H9 (cell line): ENCODE data around the gene OR2S2. TPM values are rescaled to one million over a fixed set of nuclear protein-coding genes. Genes with fewer than 3 reads are reported as not detected.

ENCODE experiments used
- DNase-seq: peaks from one replicate; pipeline ENCODE4 v3.0.0-alpha.2; 2017
- H2AFZ ChIP-seq: one replicate; pipeline ENCODE4 v1.6.1; 2013; ENCODE audit warnings: mild to moderate bottlenecking, low read length, control low read depth, moderate library complexity
- H2AK5ac ChIP-seq: 2 replicates; pipeline ENCODE4 v1.6.1; 2013; ENCODE audit warnings: low read length, control low read depth, mixed read lengths; ENCODE audit not compliant: insufficient read length
- H2BK120ac ChIP-seq: one replicate; pipeline ENCODE4 v1.6.1; 2013; ENCODE audit warnings: low read depth, mild to moderate bottlenecking, low read length, control low read depth, inconsistent platforms; ENCODE audit not compliant: poor library complexity, severe bottlenecking
- H2BK12ac ChIP-seq: 2 replicates; pipeline ENCODE4 v1.6.1; 2013; ENCODE audit warnings: low read length, control low read depth, mixed read lengths, low read depth; ENCODE audit not compliant: insufficient read length
- H2BK15ac ChIP-seq: 2 replicates; pipeline ENCODE4 v1.6.1; 2013; ENCODE audit warnings: low read depth, low read length, control low read depth
- H2BK20ac ChIP-seq: one replicate; pipeline ENCODE4 v1.6.1; 2013; ENCODE audit warnings: low read depth, mild to moderate bottlenecking, low read length, control low read depth, inconsistent platforms; ENCODE audit not compliant: poor library complexity, severe bottlenecking
- H2BK5ac ChIP-seq: 2 replicates; pipeline ENCODE4 v1.6.1; 2013; ENCODE audit warnings: low read length, control low read depth, mixed read lengths; ENCODE audit not compliant: insufficient read length
- H3K14ac ChIP-seq: 2 replicates; pipeline ENCODE4 v1.6.1; 2013; ENCODE audit warnings: low read length, control low read depth; ENCODE audit not compliant: insufficient read depth
- H3K18ac ChIP-seq: 2 replicates; pipeline ENCODE4 v1.6.1; 2013; ENCODE audit warnings: low read depth, mild to moderate bottlenecking, mixed read lengths, low read length, control low read depth; ENCODE audit not compliant: insufficient read length
- H3K23ac ChIP-seq: 2 replicates; pipeline ENCODE4 v1.6.1; 2013; ENCODE audit warnings: low read length, control low read depth, mixed read lengths, low read depth; ENCODE audit not compliant: insufficient read length
- H3K23me2 ChIP-seq: 2 replicates; pipeline ENCODE4 v1.6.1; 2013; ENCODE audit warnings: low read depth, mild to moderate bottlenecking, mixed read lengths, low read length, control low read depth; ENCODE audit not compliant: insufficient read length, poor library complexity, severe bottlenecking
- H3K27ac ChIP-seq: 2 replicates; pipeline ENCODE4 v1.5.1; 2013; ENCODE audit warnings: low read length, control low read depth, mixed read lengths, low read depth; ENCODE audit not compliant: insufficient read length
- H3K27me3 ChIP-seq: 2 replicates; pipeline ENCODE4 v1.6.1; 2013; ENCODE audit warnings: low read length, control low read depth, inconsistent platforms; ENCODE audit not compliant: insufficient read depth
- H3K4ac ChIP-seq: 2 replicates; pipeline ENCODE4 v1.6.1; 2013; ENCODE audit warnings: low read depth, mild to moderate bottlenecking, control low read depth, inconsistent platforms, low read length, moderate library complexity
- H3K4me1 ChIP-seq: 2 replicates; pipeline ENCODE4 v1.6.1; 2013; ENCODE audit warnings: low read length, control low read depth, inconsistent platforms; ENCODE audit not compliant: insufficient read depth
- H3K4me2 ChIP-seq: 2 replicates; pipeline ENCODE4 v1.6.1; 2013; ENCODE audit warnings: low read length, control low read depth, mixed read lengths; ENCODE audit not compliant: insufficient read length, insufficient read depth
- H3K56ac ChIP-seq: 2 replicates; pipeline ENCODE4 v1.6.1; 2013; ENCODE audit warnings: low read depth, mild to moderate bottlenecking, mixed read lengths, low read length, control low read depth; ENCODE audit not compliant: insufficient read length
- H3K79me1 ChIP-seq: 2 replicates; pipeline ENCODE4 v1.6.1; 2013; ENCODE audit warnings: low read depth, mild to moderate bottlenecking, moderate library complexity, low read length, control low read depth, inconsistent platforms; ENCODE audit not compliant: insufficient read depth, poor library complexity, severe bottlenecking
- H3K79me2 ChIP-seq: 2 replicates; pipeline ENCODE4 v1.6.1; 2013; ENCODE audit warnings: low read length, control low read depth, inconsistent platforms; ENCODE audit not compliant: insufficient read depth
- H3K9ac ChIP-seq: 2 replicates; pipeline ENCODE4 v1.6.1; 2013; ENCODE audit warnings: low read length, control low read depth, mixed read lengths; ENCODE audit not compliant: insufficient read length; ENCODE audit errors: extremely low read depth
- H3K9me3 ChIP-seq: one replicate; pipeline ENCODE4 v1.6.1; 2013; ENCODE audit warnings: low read depth, low read length, inconsistent platforms; ENCODE audit not compliant: control insufficient read depth
- H3T11ph ChIP-seq: one replicate; pipeline ENCODE4 v1.6.1; 2013; ENCODE audit warnings: mild to moderate bottlenecking, low read length, control low read depth, inconsistent platforms
- H4K20me1 ChIP-seq: one replicate; pipeline ENCODE4 v1.6.1; 2013; ENCODE audit not compliant: control insufficient read depth, insufficient read length, insufficient read depth
- H4K5ac ChIP-seq: 2 replicates; pipeline ENCODE4 v1.6.1; 2013; ENCODE audit warnings: low read depth, mild to moderate bottlenecking, mixed read lengths, low read length, control low read depth; ENCODE audit not compliant: insufficient read length
- H4K8ac ChIP-seq: replicated peaks from 2 replicates; pipeline ENCODE4 v1.6.1; 2013; ENCODE audit warnings: low read length, control low read depth, mixed read lengths, low read depth; ENCODE audit not compliant: insufficient read length
- H4K91ac ChIP-seq: 2 replicates; pipeline ENCODE4 v1.6.1; 2013; ENCODE audit warnings: low read depth, mild to moderate bottlenecking, moderate library complexity, mixed read lengths, low read length, control low read depth; ENCODE audit not compliant: insufficient read length
- H3K27ac Mint-ChIP-seq, 3 experiments: 2 replicates in 2 of 3; 3 replicates in 1 of 3; pipeline ENCODE4 v1.8.0; 2020 to 2021; ENCODE audit warnings: mixed read lengths in 3 of 3, mild to moderate bottlenecking in 1 of 3, moderate library complexity in 1 of 3
- H3K27me3 Mint-ChIP-seq: 2 replicates; pipeline ENCODE4 v1.8.0; 2021; ENCODE audit warnings: low read depth, mild to moderate bottlenecking, moderate library complexity, mixed read lengths
- H3K36me3 Mint-ChIP-seq, 3 experiments: 2 replicates in 2 of 3; 3 replicates in 1 of 3; pipeline ENCODE4 v1.8.0; 2020 to 2021; ENCODE audit warnings: low read depth in 3 of 3, mixed read lengths in 3 of 3; ENCODE audit not compliant: insufficient read depth in 1 of 3
- H3K4me1 Mint-ChIP-seq, 2 experiments: 2 replicates each; pipeline ENCODE4 v1.8.0; 2020; ENCODE audit warnings: mixed read lengths in 2 of 2
- H3K4me3 Mint-ChIP-seq, 2 experiments: 2 replicates in 1 of 2; 3 replicates in 1 of 2; pipeline ENCODE4 v1.8.0; 2020 to 2021; ENCODE audit warnings: mild to moderate bottlenecking in 2 of 2, mixed read lengths in 2 of 2, moderate library complexity in 1 of 2
- H3K9me3 Mint-ChIP-seq, 2 experiments: 2 replicates in 1 of 2; 3 replicates in 1 of 2; pipeline ENCODE4 v1.8.0; 2020; ENCODE audit warnings: mild to moderate bottlenecking in 2 of 2, mixed read lengths in 2 of 2, moderate library complexity in 1 of 2
- CTCF ChIP-seq: fragments of 200-600 bp; sonication (generic); conservative IDR thresholded peaks from 3 replicates; pipeline ENCODE4 v1.8.0; 2021; ENCODE audit warnings: antibody characterized with exemption, mild to moderate bottlenecking
- WGBS: extraction: QIAGEN DNeasy Blood & Tissue Kit; methylation state at CpG from one replicate; pipeline ENCODE4 v1.1.7; 2013; ENCODE audit warnings: missing lambda C conversion rate, low lambda C conversion rate, mixed read lengths; ENCODE audit not compliant: insufficient read length; ENCODE audit errors: extremely low coverage; 5-methylcytosine and 5-hydroxymethylcytosine counted together
- total RNA-seq: library from RNA; stranded (reverse); gene quantifications from 2 replicates; pipeline ENCODE4 v1.2.1, GENCODE V29; 2021

OR2S2 gene
- total RNA-seq, 1 experiment from 2014 or later = not detected

- Histone ChIP-seq H2AK5ac (no peak overlapping the region), H3K9me3 (no peaks in the 10 kb centered on the region), H4K8ac (no peak overlapping the region), H3K4me2 (no peak overlapping the region), H3K4me1 (no peaks in the 10 kb centered on the region; the same call in 1 of the 2 replicates), H4K20me1 (no peaks in the 10 kb centered on the region), H3K4ac (no peak overlapping the region), H3K23me2 (no peaks in the 10 kb centered on the region), H3K56ac (no peak overlapping the region), H3K79me1 (no peaks in the 10 kb centered on the region), H3K27me3 (no peaks in the 10 kb centered on the region; the same call in 1 of the 2 replicates), H4K91ac (no peak overlapping the region), H4K5ac (no peak overlapping the region), H2BK5ac (no peak overlapping the region), H3K79me2 (no peaks in the 10 kb centered on the region), H2BK20ac (no peak overlapping the region), H2BK12ac (no peak overlapping the region), H3K9ac (no peak overlapping the region), H3K18ac (no peak overlapping the region), H3T11ph (no peak overlapping the region), H3K14ac (no peak overlapping the region), H3K27ac (no peak overlapping the region), H2AFZ (no peak overlapping the region), H3K23ac (no peak overlapping the region), H2BK120ac (no peak overlapping the region), H2BK15ac (no peak overlapping the region)
- DNase-seq = no peak
- Mint-ChIP-seq H3K27ac (no peak overlapping the region), H3K36me3 (no peaks in the 10 kb centered on the region), H3K27me3 (peaks cover 35% of the 10 kb centered on the region), H3K4me1 (peaks cover 0 to 7% of the 10 kb centered on the region in 2 experiments; a peak in 2 of 4 replicates), H3K4me3 (no peak overlapping the region), H3K9me3 (no peaks in the 10 kb centered on the region; a peak in 1 of 5 replicates)
- WGBS = no CpG with 5 or more reads among the region's 6 CpGs
- TF ChIP-seq CTCF = no peak
These were observed 6.2 kb downstream of the OR2S2 start for GRCh38 chr9:35951736-35952135.
